AG09319 (cell line): ENCODE results near the gene NHSL2.

ENCODE experiments used
- DNase-seq: peaks from one replicate; pipeline ENCODE4 v3.0.0-alpha.2; 2010; ENCODE audit warnings: low read depth; ENCODE audit errors: extremely low read depth
- CTCF ChIP-seq: IDR thresholded peaks from 2 replicates; pipeline ENCODE4 v1.5.1; 2011; ENCODE audit warnings: low read depth, mild to moderate bottlenecking, inconsistent platforms, low read length, moderate library complexity

NHSL2 gene

GRCh38 chrX:71996826-71997225, 86.2 kb downstream of the NHSL2 start:
- no peak for TF ChIP-seq CTCF
- no peak for DNase-seq

DNA sequence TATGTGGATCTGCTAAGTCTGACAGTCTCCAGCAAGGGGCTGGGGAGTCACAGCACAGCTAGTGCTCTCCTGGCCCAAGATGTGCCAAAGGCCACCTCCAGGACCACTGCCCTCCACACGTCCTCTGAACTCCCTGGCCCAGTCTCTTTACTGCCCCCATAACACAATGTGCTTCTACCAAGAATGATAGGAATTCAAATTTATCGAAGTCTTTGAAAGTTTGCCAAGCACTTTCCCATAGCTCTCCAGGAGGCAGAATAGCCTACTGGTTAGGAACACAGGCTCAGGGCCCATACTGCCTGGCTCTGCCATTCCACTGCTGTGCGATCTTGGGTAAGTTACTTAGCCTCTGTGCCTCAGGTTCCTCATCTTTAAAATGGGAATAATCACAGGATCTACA, 86.7 kb downstream of the NHSL2 start:
- TF ChIP-seq CTCF = no peak
- no peak for DNase-seq

DNA sequence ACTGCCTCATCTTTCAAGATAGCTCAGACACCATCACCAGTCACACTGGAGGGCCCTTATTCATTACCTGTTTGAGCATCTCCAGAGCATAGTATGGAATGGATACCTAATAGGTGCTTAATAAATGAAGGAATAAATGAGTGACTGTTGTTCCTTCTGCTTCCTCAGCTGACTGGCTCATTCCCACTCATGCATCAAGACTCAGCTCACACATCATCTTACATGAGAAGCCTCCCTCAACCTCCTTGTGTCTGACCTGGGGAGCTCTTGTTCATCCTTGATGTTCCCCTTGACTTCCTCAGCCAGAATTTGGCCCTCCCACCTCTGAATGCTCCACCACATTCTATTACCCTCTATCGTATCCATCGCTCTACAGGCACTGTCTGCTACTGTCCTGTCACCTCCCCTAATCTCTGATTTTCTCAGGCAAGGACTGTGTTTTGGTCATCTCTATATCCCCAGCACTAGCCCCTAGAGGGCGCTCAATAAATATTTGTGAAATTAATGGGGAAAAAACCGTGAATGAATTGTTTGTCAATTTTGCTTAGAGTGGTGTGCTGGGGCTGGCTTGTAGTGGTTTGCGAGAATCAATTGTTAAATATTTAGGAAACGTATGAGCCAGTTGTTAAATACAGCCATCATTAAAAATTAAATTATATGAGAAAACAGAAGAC, 88.3 kb downstream of the NHSL2 start:
- TF ChIP-seq CTCF = peak; percentile 67
- no peak for DNase-seq

GRCh38 chrX:71999535-71999934, 88.9 kb downstream of the NHSL2 start:
- no peak for DNase-seq
- no peak for TF ChIP-seq CTCF

DNA sequence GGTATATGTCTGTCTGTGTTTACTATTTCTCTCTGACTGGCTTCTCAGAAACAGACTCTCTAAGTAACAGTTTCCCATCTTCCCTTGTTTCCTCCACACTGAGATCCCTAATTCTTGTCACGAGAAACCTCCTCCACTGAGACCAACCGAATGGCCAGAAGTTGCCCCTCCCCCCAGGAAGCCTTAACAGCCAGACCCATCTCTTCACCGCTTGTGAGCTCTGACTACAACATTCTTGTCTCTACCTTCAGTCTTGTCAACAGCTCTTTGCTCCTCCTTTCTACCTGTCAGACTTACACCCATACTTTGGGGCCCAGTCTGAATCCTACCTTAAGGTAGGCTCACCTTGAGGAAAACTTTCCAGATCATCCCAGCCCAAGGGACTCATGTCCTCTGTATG, 90.8 kb downstream of the NHSL2 start:
- no peak for TF ChIP-seq CTCF
- DNase-seq = no peak

DNA sequence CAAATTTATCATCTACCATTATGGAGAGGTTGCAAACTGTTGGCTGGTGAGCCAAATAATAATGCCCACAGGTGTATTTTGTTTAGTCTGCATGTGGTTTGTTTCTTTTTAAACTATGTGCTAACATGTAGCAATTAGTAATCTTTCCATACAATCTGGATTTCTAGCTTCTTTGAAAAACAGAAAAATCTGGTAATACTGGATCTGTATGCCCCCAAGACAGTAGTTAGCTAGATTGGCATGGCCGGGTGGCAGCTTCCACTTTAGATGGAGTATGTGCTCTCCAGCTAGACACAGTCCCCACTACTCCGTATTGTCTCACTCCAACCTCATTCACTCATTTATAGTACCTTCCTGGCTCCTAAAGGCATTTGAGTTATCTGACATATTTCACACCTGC, 91.3 kb downstream of the NHSL2 start:
- DNase-seq = no peak
- no peak for TF ChIP-seq CTCF

DNA sequence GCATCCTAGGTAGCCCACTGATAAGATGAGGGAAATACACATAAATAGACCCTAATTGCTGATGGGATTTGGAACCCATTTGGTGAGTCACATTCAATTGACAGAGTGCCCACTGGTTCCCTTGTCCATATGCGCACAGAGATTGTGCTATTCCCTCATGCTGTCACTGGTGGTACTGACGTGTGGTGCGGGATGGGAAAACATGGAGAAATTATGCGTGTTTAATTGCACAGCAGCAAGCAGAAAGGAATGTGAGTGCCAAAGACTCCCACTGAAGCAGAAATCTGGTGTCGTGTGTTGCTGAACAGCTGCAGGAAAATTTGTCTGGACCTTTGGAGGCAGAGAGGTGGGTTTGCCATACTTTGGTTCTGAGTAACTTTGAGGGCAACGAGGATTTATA, 92.2 kb downstream of the NHSL2 start:
- no peak for DNase-seq

More for the DNA sequence above, 92.2 kb downstream of the NHSL2 start:
- no peak for TF ChIP-seq CTCF
